Measurements from ENCODE around the gene CAPS.

CAPS gene

DNA sequence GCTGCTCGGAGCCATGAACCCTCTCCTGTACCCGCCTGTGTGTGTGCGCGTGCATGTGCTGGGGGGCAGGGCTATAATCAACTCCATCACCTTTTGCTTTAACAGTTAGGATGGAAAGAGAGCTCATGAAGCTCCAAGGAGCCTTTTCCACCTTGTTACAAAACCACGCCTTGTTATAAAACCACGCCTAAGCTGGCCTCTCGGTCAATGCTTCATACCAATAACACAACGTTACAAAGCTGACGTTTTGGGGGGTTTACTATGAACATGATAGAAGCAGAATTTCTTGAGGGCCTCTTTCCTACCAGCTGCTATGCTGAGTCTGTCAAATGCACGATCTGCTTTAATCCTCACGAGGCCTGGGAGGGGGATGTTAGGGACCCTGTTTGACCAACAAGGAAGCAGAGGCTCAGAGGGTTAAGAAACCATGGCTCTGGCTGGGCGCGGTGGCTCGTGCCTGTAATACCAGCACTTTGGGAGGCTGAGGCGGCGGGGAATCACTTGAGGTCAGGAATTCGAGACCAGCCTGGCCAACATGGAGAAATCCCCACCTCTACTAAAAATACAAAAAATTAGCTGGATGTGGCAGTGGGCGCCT is 11.9 kb downstream of the CAPS start:
- TF ChIP-seq TAF1 (IDR thresholded peaks at IDR 0.05; ENCODE audit: borderline replicate concordance, insufficient read depth, low read length) (no peak), FOXP2 (optimal IDR thresholded peaks at IDR 0.05; ENCODE audit: borderline replicate concordance, extremely low read depth, extremely low read length, insufficient read depth) (no peak), POLR2AphosphoS5 (IDR thresholded peaks at IDR 0.05; ENCODE audit: low read depth, low read length) (no peak), SIN3A (IDR thresholded peaks at IDR 0.05; ENCODE audit: borderline replicate concordance, insufficient read depth, low read length) (no peak)
- TF ChIP-seq, protein P1, sequence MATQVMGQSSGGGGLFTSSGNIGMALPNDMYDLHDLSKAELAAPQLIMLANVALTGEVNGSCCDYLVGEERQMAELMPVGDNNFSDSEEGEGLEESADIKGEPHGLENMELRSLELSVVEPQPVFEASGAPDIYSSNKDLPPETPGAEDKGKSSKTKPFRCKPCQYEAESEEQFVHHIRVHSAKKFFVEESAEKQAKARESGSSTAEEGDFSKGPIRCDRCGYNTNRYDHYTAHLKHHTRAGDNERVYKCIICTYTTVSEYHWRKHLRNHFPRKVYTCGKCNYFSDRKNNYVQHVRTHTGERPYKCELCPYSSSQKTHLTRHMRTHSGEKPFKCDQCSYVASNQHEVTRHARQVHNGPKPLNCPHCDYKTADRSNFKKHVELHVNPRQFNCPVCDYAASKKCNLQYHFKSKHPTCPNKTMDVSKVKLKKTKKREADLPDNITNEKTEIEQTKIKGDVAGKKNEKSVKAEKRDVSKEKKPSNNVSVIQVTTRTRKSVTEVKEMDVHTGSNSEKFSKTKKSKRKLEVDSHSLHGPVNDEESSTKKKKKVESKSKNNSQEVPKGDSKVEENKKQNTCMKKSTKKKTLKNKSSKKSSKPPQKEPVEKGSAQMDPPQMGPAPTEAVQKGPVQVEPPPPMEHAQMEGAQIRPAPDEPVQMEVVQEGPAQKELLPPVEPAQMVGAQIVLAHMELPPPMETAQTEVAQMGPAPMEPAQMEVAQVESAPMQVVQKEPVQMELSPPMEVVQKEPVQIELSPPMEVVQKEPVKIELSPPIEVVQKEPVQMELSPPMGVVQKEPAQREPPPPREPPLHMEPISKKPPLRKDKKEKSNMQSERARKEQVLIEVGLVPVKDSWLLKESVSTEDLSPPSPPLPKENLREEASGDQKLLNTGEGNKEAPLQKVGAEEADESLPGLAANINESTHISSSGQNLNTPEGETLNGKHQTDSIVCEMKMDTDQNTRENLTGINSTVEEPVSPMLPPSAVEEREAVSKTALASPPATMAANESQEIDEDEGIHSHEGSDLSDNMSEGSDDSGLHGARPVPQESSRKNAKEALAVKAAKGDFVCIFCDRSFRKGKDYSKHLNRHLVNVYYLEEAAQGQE (IDR thresholded peaks at IDR 0.05; ENCODE audit: insufficient read depth in 1 of 2, low read depth in 2 of 2, low read length in 2 of 2), result no peak

DNA sequence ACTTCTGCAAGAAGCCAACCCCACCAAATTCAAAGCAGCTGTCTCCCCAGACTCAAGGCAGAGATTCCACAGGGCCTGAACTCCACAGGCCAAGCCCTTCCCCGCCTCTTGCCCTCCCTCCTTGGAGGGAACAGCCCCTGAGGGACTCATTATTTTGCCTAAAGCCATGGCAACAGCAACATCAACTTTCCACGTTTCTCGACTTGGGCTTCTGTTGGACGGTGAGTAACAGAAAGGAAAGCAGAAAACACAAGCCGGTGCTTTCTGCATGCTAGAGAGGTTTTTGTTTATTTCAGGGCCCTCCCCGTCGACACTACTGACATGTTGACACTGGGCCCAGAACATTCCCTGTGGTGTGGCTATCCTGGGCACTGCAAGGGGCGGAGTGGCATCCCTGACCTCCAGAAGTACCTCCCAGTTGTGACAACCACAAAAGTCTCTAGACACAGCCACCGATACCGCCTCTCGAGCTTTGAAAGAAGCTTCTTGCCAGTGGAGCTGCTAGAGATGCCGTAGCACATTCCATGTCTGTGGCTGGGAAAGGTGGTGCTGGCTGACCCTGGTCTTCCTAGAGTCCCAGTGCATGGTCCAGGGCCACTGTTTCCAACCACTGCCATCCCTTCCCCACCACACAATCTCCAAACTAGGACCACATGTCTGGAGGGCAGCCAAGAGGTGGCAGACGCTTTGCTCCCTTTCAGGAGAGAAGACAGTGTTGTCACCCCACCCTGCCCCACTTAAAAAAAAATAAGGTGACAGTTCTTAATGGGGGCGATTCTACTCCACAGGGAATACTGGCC is 12.8 kb downstream of the CAPS start:
- TF ChIP-seq POLR2AphosphoS5 (IDR thresholded peaks at IDR 0.05; ENCODE audit: low read depth, low read length), result no peak

DNA sequence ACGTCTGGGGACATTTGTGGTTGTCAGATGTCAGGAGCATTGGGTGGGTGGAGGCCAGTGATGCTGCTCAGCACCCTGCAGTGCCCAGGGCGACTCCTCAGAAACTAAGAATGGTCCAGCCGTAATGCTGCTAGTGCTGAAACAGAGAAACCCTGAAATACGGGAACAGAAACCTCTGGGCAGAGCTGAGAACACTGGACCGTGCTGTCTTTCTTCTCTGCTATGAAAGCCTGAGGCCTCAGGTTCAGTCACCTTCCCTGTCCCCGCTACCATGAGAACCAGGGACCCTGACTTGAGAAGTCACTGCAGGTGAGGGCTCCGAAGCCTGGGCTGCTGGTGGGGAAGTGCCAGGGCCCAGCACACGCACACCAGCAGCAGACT is 13.4 kb downstream of the CAPS start:
- TF ChIP-seq FOXP2 (optimal IDR thresholded peaks at IDR 0.05; ENCODE audit: borderline replicate concordance, extremely low read depth, extremely low read length, insufficient read depth), result no peak
- TF ChIP-seq SIN3A (IDR thresholded peaks at IDR 0.05; ENCODE audit: borderline replicate concordance, insufficient read depth, low read length), result no peak
- TF ChIP-seq TAF1 (IDR thresholded peaks at IDR 0.05; ENCODE audit: borderline replicate concordance, insufficient read depth, low read length), result no peak
- no peak for TF ChIP-seq POLR2AphosphoS5 (IDR thresholded peaks at IDR 0.05; ENCODE audit: low read depth, low read length)
- TF ChIP-seq, protein P1 (IDR thresholded peaks at IDR 0.05; ENCODE audit: insufficient read depth in 1 of 2, low read depth in 2 of 2, low read length in 2 of 2), result no peak

DNA sequence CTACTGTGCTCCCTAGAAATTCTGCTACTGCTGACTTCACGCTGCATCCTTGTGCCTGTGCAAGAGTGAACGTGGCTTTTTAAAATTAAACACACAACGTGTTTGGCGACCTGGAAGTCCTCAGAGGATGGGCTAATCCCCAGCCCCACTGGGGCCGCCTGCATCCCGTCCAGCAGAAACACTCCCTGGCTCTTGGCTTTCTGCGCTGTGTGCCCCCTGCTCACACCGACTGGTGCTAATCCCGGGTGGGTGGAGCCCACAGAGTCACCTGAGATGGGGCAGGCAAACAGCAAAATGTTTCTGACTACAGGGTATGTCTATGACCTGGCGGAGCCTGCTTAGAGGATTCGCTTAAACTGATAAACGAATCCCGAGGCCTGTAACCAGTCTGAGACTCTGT is 15.1 kb downstream of the CAPS start:
- TF ChIP-seq, protein P1 (IDR thresholded peaks at IDR 0.05; ENCODE audit: insufficient read depth in 1 of 2, low read depth in 2 of 2, low read length in 2 of 2), result no peak
- TF ChIP-seq SIN3A (IDR thresholded peaks at IDR 0.05; ENCODE audit: borderline replicate concordance, insufficient read depth, low read length) (no peak), POLR2AphosphoS5 (IDR thresholded peaks at IDR 0.05; ENCODE audit: low read depth, low read length) (no peak), TAF1 (IDR thresholded peaks at IDR 0.05; ENCODE audit: borderline replicate concordance, insufficient read depth, low read length) (no peak), FOXP2 (optimal IDR thresholded peaks at IDR 0.05; ENCODE audit: borderline replicate concordance, extremely low read depth, extremely low read length, insufficient read depth) (no peak)

DNA sequence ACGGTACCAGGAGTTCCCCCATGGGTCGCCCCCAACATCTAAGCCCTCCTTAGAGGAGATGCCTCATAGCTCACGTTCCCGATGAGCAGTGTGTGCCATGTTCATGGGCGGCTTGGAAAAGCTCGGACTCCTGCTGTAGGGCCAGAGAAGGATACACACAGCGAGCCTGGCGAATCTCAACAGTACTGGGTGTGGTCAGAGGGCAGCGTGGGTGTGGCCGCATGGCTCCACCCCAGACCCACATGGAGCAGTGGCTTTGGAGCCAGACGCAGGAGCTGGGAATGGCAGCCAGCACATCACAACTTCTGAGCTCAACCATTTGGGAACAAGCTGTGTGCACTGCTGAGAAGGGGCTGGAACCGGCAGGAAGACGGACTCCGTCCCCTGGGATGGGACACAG is 15.6 kb downstream of the CAPS start:
- TF ChIP-seq TAF1 (IDR thresholded peaks at IDR 0.05; ENCODE audit: borderline replicate concordance, insufficient read depth, low read length), result no peak
- TF ChIP-seq POLR2AphosphoS5 (IDR thresholded peaks at IDR 0.05; ENCODE audit: low read depth, low read length), result no peak
- TF ChIP-seq, protein P1 (IDR thresholded peaks at IDR 0.05; ENCODE audit: insufficient read depth in 1 of 2, low read depth in 2 of 2, low read length in 2 of 2), result no peak
- TF ChIP-seq SIN3A (IDR thresholded peaks at IDR 0.05; ENCODE audit: borderline replicate concordance, insufficient read depth, low read length), result no peak
- no peak for TF ChIP-seq FOXP2 (optimal IDR thresholded peaks at IDR 0.05; ENCODE audit: borderline replicate concordance, extremely low read depth, extremely low read length, insufficient read depth)

All from PFSK-1 (cell line).